Measurements from ENCODE around the gene GTF2E1. TPM values are rescaled to one million over a fixed set of nuclear protein-coding genes. Genes with fewer than 3 reads are reported as not detected.
A peak's percentile ranks its signal among the peaks of the same experiment; 100 is the strongest.

Gene GTF2E1
- total and polyA plus RNA-seq, 9 of the 15 experiments (the other 6 are each of a cell fraction or from before 2014, with no cell fraction given), result 12.9 to 23.5 (median 15.4) TPM

GRCh38 chr3:120743556-120744195 is 1.1 kb downstream of the GTF2E1 start:
- whole genome bisulfite sequencing (ENCODE audit: insufficient coverage, low coverage, missing lambda C conversion rate), result 33% methylated on average over 6 of the region's 6 CpGs
- no peak for FAIRE-seq
- peak overlapping the region; percentile 97 for H3K4me2 ChIP-seq (ENCODE audit: insufficient read depth, low read length)

More at GRCh38 chr3:120743556-120744195, 1.1 kb downstream of the GTF2E1 start:
- no peaks in the 10 kb centered on the region for H3K9me3 ChIP-seq (replicated peaks; ENCODE audit: control insufficient read depth, insufficient read depth, low read depth, low read length)
- DNase-seq (ENCODE audit: extremely low read depth in 1 of 4, low spot score in 3 of 4) (peak; percentile 7 to 17 (median 15)), ATAC-seq (no peak)
- TF ChIP-seq ZKSCAN1 (IDR thresholded peaks at IDR 0.05; ENCODE audit: low read depth, low read length), result no peak
- TF ChIP-seq NFIC (IDR thresholded peaks at IDR 0.05), result 0 out of 2 replicates have a peak, but pooled peaks have one; percentile 7
- peak in 1 of 2 experiments; percentile 23; a peak in 1 of 4 replicates for TF ChIP-seq SIN3A (IDR thresholded peaks at IDR 0.05; ENCODE audit: borderline replicate concordance in 2 of 2, control insufficient read depth in 1 of 2, low read depth in 2 of 2, low read length in 2 of 2)
- TF ChIP-seq MNT (conservative IDR thresholded peaks at IDR 0.05), result peak in 1 of 2 experiments; percentile 34; a peak in 1 of 4 replicates
- no peaks in the 10 kb centered on the region for H4K20me1 ChIP-seq (replicated peaks; ENCODE audit: control insufficient read depth, insufficient read depth, low read length)
- no peaks in the 10 kb centered on the region for H3K9me1 ChIP-seq (ENCODE audit: control insufficient read depth, insufficient read depth, low read length)
- peak overlapping the region; percentile 100 for H3K27ac ChIP-seq (ENCODE audit: extremely low read depth, low read depth, low read length)
- peak overlapping the region; percentile 100 for H2AFZ ChIP-seq (ENCODE audit: low read depth, low read length)
- CTCF ChIA-PET (ENCODE audit: low intra/inter-chr PET ratio), result no interaction called here
- no peaks in the 10 kb centered on the region for H3K27me3 ChIP-seq (ENCODE audit: control insufficient read depth in 2 of 2, insufficient read depth in 2 of 2, low read length in 2 of 2)
- H3K4me1 ChIP-seq (replicated peaks in 1 of 2; ENCODE audit: control insufficient read depth in 2 of 2, insufficient read depth in 2 of 2, low read length in 2 of 2), result no peaks in the 10 kb centered on the region; a peak in 2 of 5 replicates
- peaks cover 59% of the 10 kb centered on the region for H3K79me2 ChIP-seq (ENCODE audit: control insufficient read depth, insufficient read depth, low read length)
- in situ Hi-C loops (cut with MboI) (no loop called here), intact Hi-C loops (cut with micrococcal nuclease) (loop anchor here (2.0 kb wide), 1 partner anchor 121 kb away; no protein-coding TSS in a partner anchor)
- peak overlapping the region; percentile 98 for H3K4me3 ChIP-seq
- no TSS peak for BruUV-seq (replicated peaks)
- H3K9ac ChIP-seq (ENCODE audit: insufficient read depth in 1 of 2, low read depth in 2 of 2, low read length in 2 of 2), result peak overlapping the region; percentile 98 to 99; a peak in 3 of 4 replicates
- POLR2A ChIA-PET, result no interaction called here
- 0 out of 3 replicates have a peak, but pooled peaks cover 4% of the 10 kb centered on the region for H3K36me3 ChIP-seq (ENCODE audit: control insufficient read depth, insufficient read depth, low read length)
